Measurements from ENCODE around the gene RBFOX1.
"Not testable (repeated sequence)": the region's sequence is repeated elsewhere in the genome, so short reads cannot be mapped to it uniquely, and the experiment has no call there.

Gene RBFOX1

GRCh38 chr16:7482032-7482431, 149.4 kb downstream of the RBFOX1 start:
- DNase-seq (ENCODE audit: low spot score) = peak; percentile 51

- no peak for DNase-seq (ENCODE audit: low spot score)
Measured at GRCh38 chr16:7482596-7483290, 150.1 kb downstream of the RBFOX1 start.

GRCh38 chr16:7487574-7488323, 155.1 kb downstream of the RBFOX1 start:
- no peak for DNase-seq (ENCODE audit: low spot score)

GRCh38 chr16:7492122-7492521, 159.5 kb downstream of the RBFOX1 start:
- DNase-seq (ENCODE audit: low spot score) = no peak

- no peak for DNase-seq (ENCODE audit: low spot score)
Measured at GRCh38 chr16:7493133-7493532, 160.5 kb downstream of the RBFOX1 start.

- DNase-seq (ENCODE audit: low spot score) = no peak
Measured at GRCh38 chr16:7497691-7498090, 165.0 kb downstream of the RBFOX1 start.

GRCh38 chr16:7501868-7502267, 169.2 kb downstream of the RBFOX1 start:
- no peak for DNase-seq (ENCODE audit: low spot score)

- DNase-seq (ENCODE audit: low spot score) = not testable (repeated sequence)
Measured at GRCh38 chr16:7502591-7503157, 170.0 kb downstream of the RBFOX1 start.

- no peak for DNase-seq (ENCODE audit: low spot score)
Measured at GRCh38 chr16:7503666-7504065, 171.0 kb downstream of the RBFOX1 start.

- no peak for DNase-seq (ENCODE audit: low spot score)
Measured at GRCh38 chr16:7504844-7505243, 172.2 kb downstream of the RBFOX1 start.

- no peak for DNase-seq (ENCODE audit: low spot score)
Measured at GRCh38 chr16:7505495-7505894, 172.8 kb downstream of the RBFOX1 start.

GRCh38 chr16:7506363-7506762, 173.7 kb downstream of the RBFOX1 start:
- no peak for DNase-seq (ENCODE audit: low spot score)

GRCh38 chr16:7508656-7509055, 176.0 kb downstream of the RBFOX1 start:
- DNase-seq (ENCODE audit: low spot score) = no peak

- no peak for DNase-seq (ENCODE audit: low spot score)
Measured at GRCh38 chr16:7509963-7510601, 177.4 kb downstream of the RBFOX1 start.

- DNase-seq (ENCODE audit: low spot score) = no peak
Measured at GRCh38 chr16:7511549-7512260, 179.1 kb downstream of the RBFOX1 start.

- DNase-seq (ENCODE audit: low spot score) = no peak
Measured at GRCh38 chr16:7512503-7512902, 179.9 kb downstream of the RBFOX1 start.

GRCh38 chr16:7513429-7513828, 180.8 kb downstream of the RBFOX1 start:
- no peak for DNase-seq (ENCODE audit: low spot score)

GRCh38 chr16:7515543-7515942, 182.9 kb downstream of the RBFOX1 start:
- DNase-seq (ENCODE audit: low spot score) = no peak

GRCh38 chr16:7517496-7517895, 184.9 kb downstream of the RBFOX1 start:
- DNase-seq (ENCODE audit: low spot score) = no peak

- DNase-seq (ENCODE audit: low spot score) = no peak
Measured at GRCh38 chr16:7518158-7518557, 185.5 kb downstream of the RBFOX1 start.

- DNase-seq (ENCODE audit: low spot score) = no peak
Measured at GRCh38 chr16:7521834-7522233, 189.2 kb downstream of the RBFOX1 start.

- no peak for DNase-seq (ENCODE audit: low spot score)
Measured at GRCh38 chr16:7524419-7524818, 191.8 kb downstream of the RBFOX1 start.
